Kidney epithelial cell (primary cell): ENCODE results near the gene ATP12A. TPM values are rescaled to one million over a fixed set of nuclear protein-coding genes. Genes with fewer than 3 reads are reported as not detected.

ENCODE experiments used
- DNase-seq: peaks from one replicate; pipeline ENCODE4 v3.0.0-alpha.2; 2010; ENCODE audit warnings: low read depth
- H3K27me3 ChIP-seq: 2 replicates; pipeline ENCODE4 v1.6.0; 2011; ENCODE audit warnings: low read length; ENCODE audit not compliant: control insufficient read depth, insufficient read depth
- H3K36me3 ChIP-seq: 2 replicates; pipeline ENCODE4 v1.5.1; 2011; ENCODE audit warnings: low read length; ENCODE audit not compliant: control insufficient read depth, insufficient read depth
- H3K4me3 ChIP-seq: 2 replicates; pipeline ENCODE4 v1.5.1; 2011; ENCODE audit warnings: low read depth, mild to moderate bottlenecking, control low read depth, low read length
- total RNA-seq: library from RNA; depleted of rRNA; stranded (reverse); fragments of >200 nt; gene quantifications from 2 replicates; pipeline ENCODE4 v1.2.3, GENCODE V29; 2015
- TF ChIP-seq, protein P1 (sequence below): IDR thresholded peaks from 2 replicates; pipeline ENCODE4 v1.5.1; 2011; ENCODE audit warnings: mild to moderate bottlenecking, moderate library complexity, low read length, control low read depth, inconsistent platforms; ENCODE audit not compliant: insufficient read depth, poor library complexity, severe bottlenecking

ATP12A gene
- total RNA-seq, 1 donor from 2014 or later = 0.04 TPM

DNA sequence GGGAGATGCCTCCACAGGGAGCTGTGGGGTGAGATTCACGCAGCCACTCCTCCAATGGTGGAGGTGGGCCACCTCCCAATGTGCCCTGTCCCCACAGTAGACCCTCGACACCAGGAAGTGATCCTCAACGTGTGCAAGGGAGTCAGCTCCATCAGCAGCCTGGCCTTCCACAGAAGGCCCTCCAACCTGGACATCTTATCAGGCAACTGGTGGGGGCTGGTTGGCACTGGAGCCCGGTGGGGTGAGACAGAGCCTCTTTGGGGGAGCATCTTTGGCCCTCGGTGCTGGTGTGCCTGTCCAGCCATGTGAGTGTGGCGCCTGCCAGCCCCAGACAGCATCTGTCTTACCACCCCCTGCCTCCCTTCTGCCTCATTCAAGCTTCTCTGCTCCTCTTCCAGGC lies 64.0 kb downstream of the ATP12A start:
- H3K36me3 ChIP-seq = no peaks in the 10 kb centered on the region
- TF ChIP-seq, protein P1, sequence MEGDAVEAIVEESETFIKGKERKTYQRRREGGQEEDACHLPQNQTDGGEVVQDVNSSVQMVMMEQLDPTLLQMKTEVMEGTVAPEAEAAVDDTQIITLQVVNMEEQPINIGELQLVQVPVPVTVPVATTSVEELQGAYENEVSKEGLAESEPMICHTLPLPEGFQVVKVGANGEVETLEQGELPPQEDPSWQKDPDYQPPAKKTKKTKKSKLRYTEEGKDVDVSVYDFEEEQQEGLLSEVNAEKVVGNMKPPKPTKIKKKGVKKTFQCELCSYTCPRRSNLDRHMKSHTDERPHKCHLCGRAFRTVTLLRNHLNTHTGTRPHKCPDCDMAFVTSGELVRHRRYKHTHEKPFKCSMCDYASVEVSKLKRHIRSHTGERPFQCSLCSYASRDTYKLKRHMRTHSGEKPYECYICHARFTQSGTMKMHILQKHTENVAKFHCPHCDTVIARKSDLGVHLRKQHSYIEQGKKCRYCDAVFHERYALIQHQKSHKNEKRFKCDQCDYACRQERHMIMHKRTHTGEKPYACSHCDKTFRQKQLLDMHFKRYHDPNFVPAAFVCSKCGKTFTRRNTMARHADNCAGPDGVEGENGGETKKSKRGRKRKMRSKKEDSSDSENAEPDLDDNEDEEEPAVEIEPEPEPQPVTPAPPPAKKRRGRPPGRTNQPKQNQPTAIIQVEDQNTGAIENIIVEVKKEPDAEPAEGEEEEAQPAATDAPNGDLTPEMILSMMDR = no peak
- DNase-seq = no peak
- peaks cover 50% of the 10 kb centered on the region for H3K27me3 ChIP-seq
- H3K4me3 ChIP-seq = no peak overlapping the region

DNA sequence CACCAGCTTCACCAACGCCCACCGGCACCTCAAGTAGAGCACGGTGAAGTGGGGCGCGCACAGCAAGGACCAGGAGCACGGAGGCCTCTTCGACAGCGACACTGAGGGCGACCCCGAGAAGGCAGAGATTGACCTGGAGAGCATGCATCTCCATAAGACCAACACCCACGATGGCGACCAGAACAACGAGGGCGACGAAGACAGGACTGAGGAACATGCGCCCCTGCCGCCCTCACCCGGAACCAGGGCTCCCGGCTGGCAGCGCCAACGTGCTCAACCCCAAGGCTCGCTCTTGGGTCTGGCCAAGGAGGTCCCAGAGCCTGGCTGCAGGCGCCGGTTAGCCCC lies 65.3 kb downstream of the ATP12A start:
- Histone ChIP-seq H3K4me3 (no peak overlapping the region), H3K27me3 (peaks cover 50% of the 10 kb centered on the region), H3K36me3 (no peaks in the 10 kb centered on the region)
- TF ChIP-seq, protein P1 = no peak
- no peak for DNase-seq

DNA sequence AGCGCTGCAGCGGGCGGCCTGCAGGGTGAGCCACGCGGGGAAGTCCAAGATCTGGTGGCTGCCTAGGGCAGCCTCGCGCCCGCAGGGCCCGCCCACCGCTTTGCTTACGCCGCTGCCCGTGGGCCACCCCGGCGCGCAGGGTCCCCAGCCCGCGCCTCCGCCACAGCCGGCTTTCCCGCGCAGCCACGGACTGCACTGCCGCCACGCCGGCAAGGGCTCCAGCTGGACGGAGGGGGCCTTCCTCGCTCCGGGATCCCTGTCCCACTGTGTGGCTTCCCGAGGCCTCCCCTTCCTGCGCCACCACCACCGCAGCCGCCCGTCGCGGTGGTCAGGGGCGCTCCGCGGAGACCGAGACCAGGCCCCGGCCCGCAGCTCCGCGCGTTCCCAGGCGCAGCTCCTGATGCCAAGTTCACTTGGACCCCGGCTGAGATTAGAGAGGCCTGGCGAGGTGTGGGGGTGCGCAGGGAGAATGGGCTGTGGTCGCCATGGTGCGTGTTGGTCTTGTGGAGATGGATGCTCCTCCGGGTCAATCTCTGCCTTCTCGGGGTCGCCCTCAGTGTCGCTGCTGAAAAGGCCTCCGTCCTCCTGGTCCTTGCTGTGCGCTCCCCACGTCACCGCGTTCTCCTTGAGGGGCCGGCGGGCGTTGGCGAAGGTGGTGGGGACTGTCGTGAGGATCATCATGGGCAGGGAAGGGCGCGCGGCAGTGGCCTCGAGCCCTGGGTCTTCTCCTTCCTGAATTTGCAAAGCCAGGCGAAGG lies 65.8 kb downstream of the ATP12A start:
- peaks cover 50% of the 10 kb centered on the region for H3K27me3 ChIP-seq
- H3K4me3 ChIP-seq = no peak overlapping the region
- no peaks in the 10 kb centered on the region for H3K36me3 ChIP-seq
- TF ChIP-seq, protein P1 = no peak
- DNase-seq = no peak

DNA sequence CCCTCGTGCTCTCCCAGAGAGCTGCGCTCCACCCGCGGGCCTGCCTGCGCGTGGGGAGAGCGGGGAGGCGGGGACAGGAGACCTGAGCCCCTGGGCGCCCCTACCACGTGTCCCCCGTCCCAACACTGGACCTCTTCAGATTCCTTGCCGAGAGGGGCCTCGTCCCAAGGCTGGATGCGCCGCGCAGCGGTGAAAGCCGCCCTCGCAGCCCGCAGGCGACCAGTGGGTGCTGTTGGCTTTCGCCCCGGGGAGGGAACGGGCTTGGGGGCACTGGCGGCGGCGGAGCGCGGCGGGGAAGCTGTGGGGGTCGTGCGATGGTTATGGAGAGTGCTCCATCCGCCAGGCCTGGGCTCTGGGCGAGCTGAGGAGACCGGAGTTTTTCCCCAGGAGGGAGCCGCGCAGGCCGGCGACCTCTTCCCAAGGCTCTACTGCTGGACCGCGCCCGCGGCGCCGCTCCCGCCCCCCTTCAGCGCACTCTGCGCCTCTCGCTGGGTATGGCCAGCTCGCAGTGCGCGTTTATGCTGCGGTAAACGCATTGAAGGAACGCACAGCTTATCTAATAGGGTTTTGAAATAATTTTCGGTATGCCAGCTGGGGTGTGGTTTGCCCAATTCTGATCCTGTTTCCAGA lies 66.5 kb downstream of the ATP12A start:
- peaks cover 50% of the 10 kb centered on the region for H3K27me3 ChIP-seq
- H3K36me3 ChIP-seq = no peaks in the 10 kb centered on the region
- no peak overlapping the region for H3K4me3 ChIP-seq
- DNase-seq = no peak
- TF ChIP-seq, protein P1 = peak; percentile 34

DNA sequence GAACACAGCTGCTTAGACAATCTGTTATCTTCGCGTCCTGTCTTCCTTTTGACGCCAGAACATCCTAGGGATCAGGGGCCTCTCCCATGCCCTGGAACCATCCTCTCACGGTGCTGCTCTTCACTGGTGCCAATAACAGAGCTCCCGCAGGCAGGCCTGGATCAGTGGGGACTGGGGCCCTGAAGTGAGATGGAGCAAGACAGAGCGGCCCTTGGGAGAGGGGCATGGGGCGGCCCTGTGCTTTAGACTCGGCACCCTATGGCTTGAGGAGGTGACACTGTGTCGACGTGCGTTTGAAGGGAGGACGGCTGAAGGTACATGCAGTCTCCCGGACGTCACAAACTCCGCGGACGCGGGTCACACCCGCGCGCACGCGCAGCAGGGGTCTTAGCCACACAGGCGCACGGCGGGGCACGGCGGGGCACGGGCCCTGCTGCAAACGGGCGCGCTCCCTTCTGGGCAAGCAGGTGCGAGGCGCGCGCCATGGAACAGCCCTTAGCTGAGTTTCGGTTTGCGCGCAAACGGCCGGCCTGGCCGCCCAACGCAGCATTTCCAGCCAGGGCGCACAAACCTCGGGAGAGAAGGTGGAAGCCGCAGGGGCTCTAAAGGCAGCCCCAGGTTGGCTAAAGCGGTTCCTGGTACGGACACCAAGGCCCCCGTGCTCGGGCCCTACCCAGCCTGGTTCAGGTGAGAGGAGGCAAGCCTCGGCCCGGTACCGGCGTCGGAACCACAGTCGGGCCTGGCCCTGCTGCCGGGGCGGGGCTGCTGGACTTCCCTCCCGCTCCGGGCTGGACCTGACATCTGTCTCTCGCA lies 67.2 kb downstream of the ATP12A start:
- Histone ChIP-seq H3K36me3 (no peaks in the 10 kb centered on the region), H3K27me3 (peaks cover 50% of the 10 kb centered on the region), H3K4me3 (peak overlapping the region; percentile 21)
- TF ChIP-seq, protein P1 = no peak
- no peak for DNase-seq
